Stimulated activated CD4-positive, alpha-beta T cell treated with anti-CD3 and anti-CD28 coated beads, Interleukin-2, amount 100 ng/mL, for 24 hours (primary cell): ENCODE results near the gene MYLIP.

Source experiments
- DNase-seq, 2 donors: peaks; one replicate each; pipeline ENCODE4 v3.0.0-alpha.2; 2020

The MYLIP gene

GRCh38 chr6:16145038-16145437, 16.2 kb downstream of the MYLIP start:
- DNase-seq, result no peak

DNA sequence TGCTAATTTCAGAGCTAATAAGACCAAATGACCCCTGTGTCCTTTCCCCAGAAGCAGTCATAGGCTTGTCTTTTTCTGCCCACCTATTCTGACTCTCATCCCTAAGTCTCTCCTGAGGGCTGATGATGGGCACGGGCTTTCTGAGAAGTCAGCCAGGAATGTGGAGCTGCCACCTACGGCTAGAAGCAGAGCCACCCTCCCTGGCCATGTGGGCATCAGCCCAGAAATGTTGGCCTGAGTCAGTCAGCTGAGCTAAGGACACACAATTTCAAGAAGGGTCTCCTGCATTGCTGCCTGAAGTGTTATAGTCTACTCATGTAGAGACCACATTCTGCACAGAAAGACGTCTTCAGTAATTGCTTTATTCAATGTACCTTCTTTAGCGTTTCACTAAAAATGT, 17.1 kb downstream of the MYLIP start:
- no peak for DNase-seq

DNA sequence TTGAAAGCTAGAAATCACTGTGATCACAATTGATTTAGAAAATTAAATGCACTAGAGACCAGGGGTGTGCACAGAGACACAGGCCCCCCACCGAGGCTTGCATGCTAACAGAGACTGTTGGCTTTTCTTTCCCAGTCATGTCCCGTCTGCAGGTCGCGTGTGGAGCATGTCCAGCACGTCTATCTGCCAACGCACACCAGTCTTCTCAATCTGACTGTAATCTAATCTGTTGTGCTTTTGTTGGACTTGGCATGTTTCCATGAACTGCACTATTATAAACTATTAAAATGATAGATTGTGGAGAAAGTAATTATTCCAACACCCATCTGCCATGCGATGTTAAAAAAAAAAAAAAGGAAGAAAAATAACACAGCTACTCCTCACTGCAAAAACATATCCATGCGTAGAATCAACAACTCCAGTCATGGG, 17.7 kb downstream of the MYLIP start:
- DNase-seq, result no peak

GRCh38 chr6:16148498-16148897, 19.6 kb downstream of the MYLIP start:
- DNase-seq, result no peak

GRCh38 chr6:16149305-16149704, 20.4 kb downstream of the MYLIP start:
- DNase-seq, result no peak

- DNase-seq, result no peak
These were observed 21.2 kb downstream of the MYLIP start for GRCh38 chr6:16150098-16150497.

GRCh38 chr6:16153211-16153820, 24.4 kb downstream of the MYLIP start:
- DNase-seq, result no peak

DNA sequence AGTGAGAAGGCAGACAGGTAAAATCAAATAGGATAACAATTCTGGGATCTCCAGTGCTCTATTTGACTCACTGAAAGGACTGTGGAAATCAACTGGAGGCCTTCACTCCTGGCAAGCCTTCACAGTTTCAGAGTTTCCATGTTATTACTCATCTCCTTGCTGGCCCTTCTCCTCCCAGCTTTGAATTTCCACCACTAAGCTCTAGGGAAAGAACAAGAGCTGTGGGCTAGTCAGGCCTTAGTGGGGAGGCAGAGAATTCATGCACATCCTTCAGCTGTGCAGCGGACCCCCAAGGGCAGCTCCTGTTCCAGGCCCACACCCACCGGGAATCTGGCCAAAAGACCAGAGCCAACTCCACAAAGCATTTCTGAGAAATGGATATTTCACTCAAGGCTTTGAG, 26.0 kb downstream of the MYLIP start:
- DNase-seq, result no peak

- no peak for DNase-seq
These were observed 28.6 kb downstream of the MYLIP start for GRCh38 chr6:16157492-16157891.

GRCh38 chr6:16157909-16158308, 29.0 kb downstream of the MYLIP start:
- DNase-seq, result no peak

DNA sequence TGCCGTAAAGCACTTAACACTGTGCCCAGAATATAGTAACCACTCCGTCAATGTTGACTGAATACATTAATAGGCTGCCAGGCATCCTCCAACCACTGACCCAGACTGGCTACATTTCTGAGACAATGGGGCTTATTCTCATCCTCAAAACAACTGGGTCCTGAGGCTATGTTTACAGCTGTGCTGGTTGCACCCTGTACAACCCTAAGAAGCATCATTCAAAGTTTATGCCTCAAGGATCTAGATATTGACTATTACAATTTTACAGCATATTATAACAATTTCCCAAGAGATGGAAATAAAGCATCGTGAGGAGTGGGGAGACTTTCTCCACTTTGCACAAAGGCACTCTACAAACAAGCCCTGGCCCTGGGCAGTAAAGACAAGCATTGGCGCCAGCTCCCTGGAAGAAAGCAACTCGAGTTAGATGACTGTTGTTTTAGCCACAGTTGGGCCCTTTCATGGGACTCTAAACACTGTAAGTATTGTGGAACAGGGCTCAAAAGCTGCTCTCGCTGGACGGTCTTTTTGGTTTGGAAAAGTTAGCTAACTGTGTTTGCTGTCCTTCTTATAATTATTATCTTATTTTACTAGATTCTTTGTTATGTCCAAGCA, 30.2 kb downstream of the MYLIP start:
- DNase-seq, result no peak

- DNase-seq, result no peak
These were observed 31.9 kb downstream of the MYLIP start for GRCh38 chr6:16160794-16161193.

DNA sequence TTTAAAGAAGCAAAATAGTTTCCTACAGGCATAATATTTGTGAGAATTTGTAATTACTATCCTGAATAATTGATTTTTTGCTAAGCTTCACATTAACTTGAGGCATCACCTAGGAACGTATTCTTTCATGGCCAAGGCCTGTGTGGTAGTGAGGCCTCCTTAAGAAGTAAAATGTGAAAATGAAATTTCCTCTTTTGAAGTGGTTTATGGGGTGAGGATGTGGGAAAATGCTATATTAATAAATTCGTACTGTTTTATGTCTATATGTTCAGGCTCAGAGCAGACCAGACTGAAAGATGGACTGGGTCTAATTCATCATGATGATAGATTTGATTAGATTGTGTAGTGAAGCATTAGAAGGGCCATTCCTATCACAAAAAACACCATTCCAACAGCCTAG, 33.1 kb downstream of the MYLIP start:
- DNase-seq, result no peak

DNA sequence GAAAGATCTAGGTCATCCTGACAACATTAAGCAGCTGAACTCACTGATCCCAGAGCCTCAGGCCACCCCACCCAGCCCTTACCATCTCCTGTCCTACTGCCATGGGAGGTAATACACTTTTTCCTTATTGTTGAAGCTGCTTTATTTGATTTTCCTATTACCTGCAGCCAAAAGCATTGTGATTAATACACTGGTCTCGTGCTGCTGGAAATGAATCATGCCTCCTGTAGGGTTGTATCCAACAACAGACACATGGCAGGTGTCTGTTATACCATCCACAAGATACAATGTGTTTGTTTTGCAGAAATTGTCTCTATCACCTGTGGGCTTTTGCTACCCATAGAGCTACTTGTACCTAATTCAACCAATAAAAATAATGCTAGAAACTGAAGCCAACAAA, 34.2 kb downstream of the MYLIP start:
- DNase-seq, result no peak

GRCh38 chr6:16163535-16164300, 34.8 kb downstream of the MYLIP start:
- no peak for DNase-seq

DNA sequence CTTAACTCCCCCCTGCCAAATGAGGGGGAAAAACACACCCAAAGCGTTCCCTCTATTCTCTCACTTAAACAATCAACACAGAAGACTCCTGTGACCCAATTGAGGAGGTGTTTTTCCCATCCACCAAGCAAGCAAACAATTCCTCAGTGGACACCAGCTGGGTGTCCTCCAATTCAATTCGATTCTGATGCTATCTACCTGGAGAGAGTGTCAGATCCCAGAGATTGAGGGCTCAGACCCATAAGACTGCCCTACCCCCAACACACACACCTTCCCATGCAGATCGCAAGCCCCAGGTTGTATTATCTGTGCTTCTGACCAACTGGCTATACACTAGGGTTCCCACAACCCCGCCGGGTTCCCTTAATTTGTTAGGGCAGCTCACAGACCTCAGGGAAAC, 36.8 kb downstream of the MYLIP start:
- no peak for DNase-seq

DNA sequence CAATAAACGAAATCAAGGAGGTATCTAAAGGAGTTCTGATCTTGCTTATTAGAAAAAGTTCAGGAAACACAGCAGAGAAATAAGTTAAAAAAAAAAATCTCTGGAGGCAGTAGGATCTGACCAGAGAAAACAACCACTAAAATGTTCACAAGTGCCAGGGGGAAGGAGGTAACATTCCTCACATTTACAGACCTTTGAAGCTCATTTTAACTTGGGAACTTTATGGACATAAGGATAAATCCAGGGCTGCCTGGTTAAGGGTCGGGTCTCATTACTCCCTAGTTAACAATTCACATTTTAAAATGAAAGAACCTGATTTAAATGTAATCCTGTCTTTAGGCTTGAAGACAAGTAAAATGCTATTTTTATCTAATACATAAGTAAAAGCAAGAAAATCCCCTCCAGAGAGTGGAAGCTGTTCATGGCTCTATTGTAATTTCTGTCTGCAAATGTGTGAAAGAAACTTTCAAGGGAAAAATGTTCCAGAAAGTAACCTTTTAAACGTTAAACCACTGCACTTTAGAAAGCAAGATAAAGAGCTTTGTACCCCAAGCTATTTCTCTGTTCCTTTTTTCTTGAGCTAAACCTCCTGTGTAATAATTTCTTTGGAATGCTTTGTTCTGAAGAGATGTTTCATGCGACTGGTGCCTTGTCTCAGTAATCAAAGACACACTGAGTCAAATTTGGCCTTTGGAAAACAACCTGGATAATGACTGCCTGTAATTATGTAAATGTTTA, 38.2 kb downstream of the MYLIP start:
- DNase-seq, result no peak

DNA sequence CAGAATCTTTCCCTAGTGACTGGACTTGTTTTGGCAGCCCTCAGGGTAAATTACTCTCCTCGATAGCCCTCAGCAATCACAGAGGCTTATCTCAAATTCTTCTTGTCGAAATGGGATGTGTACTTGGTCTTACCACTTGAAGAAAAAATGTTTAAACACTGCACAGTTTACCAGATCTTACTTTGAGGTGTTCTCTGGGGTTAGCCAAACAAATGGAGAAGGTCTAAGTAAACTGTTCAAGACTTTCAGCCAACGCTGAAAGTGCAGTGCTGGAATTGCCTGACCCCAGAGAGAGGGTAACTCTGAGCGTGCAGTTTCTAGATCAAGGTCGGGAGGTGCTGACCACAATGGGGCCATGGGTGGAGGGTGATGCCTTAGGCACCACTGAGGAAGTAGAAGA, 39.2 kb downstream of the MYLIP start:
- DNase-seq, result no peak

GRCh38 chr6:16168858-16169257, 40.0 kb downstream of the MYLIP start:
- no peak for DNase-seq

DNA sequence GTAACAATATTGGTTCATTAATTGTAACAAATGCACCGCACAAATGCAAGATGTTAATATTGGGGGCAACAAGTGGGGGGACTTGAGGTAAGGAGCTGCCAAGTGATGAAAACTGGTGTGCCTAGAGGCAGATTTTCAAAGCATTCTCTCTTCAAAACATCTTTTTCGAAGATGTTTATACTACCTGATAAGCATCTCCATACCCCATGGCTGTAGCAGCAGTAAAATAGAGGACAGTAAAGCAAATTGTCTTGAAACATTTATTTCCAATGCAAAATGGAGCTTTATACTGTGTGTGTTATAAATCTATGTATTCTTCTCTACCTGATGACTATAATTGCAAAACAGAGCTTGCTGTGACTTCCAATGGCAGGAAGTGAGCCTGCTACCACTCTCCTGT, 42.5 kb downstream of the MYLIP start:
- no peak for DNase-seq

DNA sequence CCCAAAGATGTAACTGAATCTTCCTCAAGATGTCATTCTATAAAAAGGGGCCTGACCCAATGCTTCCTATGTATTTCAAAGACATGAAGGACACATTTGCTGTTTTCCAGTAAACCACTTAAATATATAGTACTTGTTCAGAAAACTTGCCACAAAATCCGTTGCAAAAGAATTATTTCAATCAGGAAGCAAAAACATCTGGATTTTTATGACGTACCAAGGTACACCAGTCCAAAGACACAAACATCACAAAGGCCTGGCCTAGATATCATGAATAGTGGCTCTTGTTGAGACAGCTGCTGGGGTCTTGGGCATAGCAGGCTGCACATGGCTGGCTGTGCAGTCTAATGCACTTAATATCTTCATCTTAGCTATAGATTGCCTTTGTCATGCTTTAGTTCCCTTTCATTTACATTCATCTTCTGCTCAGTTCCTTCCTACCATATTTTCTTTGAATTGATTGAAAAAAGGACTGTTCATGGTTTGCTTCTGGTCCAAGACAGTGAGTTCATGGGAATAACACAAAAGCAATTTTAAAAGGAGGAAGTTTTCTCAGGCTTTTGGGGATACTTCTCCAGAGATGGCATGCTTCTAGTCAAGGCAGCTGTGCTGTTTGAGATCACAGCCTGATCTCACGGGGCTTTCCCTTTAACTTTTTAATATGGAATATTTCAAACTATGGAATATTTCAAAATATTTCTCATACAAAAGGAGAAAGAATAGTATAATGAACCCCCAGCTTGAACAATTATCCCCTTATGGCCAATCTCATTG, 44.5 kb downstream of the MYLIP start:
- no peak for DNase-seq

DNA sequence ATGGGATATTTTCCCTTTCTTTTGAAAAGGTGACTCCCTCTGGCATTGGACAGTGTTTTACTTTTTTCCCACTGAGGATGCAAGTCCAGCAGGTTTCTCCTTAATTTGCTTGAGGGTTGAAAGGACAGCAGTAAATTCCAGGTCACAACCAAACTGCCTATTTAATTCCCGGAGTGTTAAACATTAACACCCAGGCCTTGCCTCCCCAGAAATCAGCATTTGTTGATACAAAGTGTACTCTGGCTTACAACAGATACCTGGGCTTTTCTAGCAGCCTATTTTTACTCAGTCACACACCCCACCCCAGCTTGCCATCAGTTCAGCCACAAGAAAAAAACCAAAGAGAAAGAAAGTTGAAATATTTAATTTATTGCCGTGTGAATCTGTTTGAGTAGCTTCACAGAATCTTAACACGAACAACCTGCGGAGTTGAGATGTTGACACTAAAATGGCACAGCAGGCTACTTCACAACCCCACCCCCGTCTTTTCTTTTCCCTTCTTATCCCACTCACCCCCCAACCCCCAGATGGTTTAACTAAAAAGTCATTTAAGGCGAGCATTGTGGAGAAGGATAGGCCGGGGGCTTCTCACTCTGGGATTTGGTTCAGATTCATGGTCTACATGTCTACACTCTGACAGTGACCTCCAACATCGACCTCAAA, 45.7 kb downstream of the MYLIP start:
- DNase-seq, result no peak
